LNCaP clone FGC (cell line): ENCODE results near the gene C6orf89.
A peak's percentile ranks its signal among the peaks of the same experiment; 100 is the strongest.

Experiments
- DNase-seq: peaks from one replicate; pipeline ENCODE4 v3.0.0-alpha.2; 2011; ENCODE audit warnings: low read depth
- H3K4me3 ChIP-seq: 2 replicates; pipeline ENCODE4 v1.5.1; 2011; ENCODE audit warnings: mild to moderate bottlenecking, low read depth, low read length, control low read depth
- TF ChIP-seq, protein P1 (sequence below): IDR thresholded peaks from 2 replicates; pipeline ENCODE4 v1.5.1; 2012; ENCODE audit warnings: mild to moderate bottlenecking; ENCODE audit not compliant: control insufficient read depth, insufficient read depth; ENCODE audit errors: extremely low read depth

Gene C6orf89

DNA sequence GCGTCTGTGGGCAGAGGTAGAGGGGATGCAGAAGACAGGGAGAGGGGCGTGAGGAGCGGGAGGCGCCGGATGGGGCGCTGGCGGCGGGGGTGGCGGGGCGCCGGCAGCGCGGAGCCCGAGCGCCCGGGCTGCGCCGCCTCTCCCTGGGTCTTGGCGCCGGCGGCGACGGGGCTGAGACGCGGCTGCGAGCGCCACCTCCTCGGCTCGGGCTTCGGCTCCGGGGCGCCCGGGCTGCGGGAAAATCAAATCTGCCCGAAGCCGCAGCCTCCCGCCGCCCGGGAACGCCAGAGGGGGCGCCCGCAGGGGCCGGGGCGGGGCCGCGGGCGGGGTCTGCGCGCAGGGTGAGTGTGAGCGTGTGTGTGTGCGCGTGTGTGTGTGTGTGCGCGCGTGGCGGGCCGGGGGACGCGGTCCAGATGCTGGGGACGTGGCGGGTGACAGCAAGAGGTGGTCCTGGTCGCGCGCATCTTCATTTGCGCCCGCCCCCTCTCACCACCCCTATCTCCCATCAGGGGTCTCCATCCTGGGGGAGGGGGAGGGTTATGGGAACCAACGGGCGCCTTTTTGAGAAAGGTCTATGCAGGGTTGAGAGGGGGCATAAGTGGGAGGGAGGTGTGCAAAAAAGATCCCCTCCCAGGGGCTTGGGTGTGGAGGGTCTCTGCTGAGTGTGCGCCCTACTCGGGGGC, 45.9 kb upstream of the C6orf89 start:
- H3K4me3 ChIP-seq = peak overlapping the region; percentile 33
- TF ChIP-seq, protein P1, sequence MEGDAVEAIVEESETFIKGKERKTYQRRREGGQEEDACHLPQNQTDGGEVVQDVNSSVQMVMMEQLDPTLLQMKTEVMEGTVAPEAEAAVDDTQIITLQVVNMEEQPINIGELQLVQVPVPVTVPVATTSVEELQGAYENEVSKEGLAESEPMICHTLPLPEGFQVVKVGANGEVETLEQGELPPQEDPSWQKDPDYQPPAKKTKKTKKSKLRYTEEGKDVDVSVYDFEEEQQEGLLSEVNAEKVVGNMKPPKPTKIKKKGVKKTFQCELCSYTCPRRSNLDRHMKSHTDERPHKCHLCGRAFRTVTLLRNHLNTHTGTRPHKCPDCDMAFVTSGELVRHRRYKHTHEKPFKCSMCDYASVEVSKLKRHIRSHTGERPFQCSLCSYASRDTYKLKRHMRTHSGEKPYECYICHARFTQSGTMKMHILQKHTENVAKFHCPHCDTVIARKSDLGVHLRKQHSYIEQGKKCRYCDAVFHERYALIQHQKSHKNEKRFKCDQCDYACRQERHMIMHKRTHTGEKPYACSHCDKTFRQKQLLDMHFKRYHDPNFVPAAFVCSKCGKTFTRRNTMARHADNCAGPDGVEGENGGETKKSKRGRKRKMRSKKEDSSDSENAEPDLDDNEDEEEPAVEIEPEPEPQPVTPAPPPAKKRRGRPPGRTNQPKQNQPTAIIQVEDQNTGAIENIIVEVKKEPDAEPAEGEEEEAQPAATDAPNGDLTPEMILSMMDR = peak; percentile 46
- DNase-seq = no peak

DNA sequence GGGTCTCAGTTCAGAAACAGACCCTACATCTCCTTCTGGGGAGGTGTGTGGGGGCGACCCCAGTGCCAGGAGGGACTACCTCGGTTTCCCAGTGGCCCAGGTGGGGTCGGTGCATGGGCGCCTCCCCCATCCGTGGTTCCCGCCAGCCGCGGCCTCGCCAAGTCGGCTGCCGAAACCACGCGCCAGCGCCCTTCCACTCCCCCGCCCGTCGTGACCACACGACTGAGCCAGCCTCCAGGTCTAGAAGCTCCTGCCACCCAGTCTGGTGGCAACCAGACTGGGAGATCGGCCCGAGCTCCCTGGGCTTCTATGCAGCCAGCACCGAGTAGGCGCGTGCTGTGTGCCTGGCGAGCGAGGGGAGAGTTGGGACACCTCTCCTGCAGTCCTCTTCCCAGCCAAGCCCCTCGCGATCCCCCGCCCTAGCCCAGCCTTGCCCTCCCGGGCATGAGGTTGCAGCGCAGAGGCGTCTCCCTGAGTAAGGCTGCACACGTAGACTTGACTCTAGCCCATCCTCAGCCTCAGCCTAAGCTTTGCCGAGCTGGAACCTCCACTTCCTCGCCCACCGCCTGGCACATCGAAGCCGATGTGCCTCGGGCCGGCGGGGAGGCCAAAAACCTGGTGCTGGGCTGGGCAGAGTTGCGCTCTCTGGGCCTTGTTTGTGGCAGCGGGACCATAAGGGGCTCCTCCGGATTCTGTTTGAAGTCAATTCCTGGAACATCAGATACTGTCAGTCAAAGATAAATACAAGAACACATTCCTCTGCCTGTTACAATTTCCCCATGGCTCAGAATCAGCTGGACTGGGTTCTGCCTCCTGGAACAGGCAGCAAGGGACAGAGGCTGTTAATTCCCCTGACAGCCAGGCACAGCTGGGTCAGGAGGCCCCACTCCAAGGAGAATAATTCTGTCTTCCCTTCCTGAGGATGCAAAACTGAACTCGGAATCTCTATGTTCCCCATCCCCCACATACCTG, 45.0 kb upstream of the C6orf89 start:
- TF ChIP-seq, protein P1 = no peak
- DNase-seq = no peak
- peak overlapping the region; percentile 33; the same call in 1 of the 2 replicates for H3K4me3 ChIP-seq

DNA sequence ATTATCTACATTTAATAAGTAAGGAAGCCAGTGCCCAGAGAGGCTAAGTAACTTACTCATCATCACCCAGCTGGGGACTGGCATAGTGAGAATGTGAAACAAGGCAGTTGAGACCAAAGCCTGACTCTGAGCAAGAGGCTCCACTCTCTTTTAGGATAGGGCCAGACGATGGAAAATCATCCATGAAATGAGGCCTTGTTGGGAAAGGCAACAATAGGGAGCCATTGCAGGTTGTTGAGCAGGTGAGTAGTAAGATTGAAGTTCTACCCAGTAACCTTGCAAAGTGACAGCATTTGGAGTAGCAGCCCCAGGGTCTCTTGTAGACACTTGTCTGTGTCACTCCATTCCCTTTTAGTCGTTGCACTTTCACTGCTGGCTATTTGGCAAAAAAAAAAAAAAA, 44.0 kb upstream of the C6orf89 start:
- DNase-seq = no peak
- H3K4me3 ChIP-seq = no peak overlapping the region
- TF ChIP-seq, protein P1 = no peak

DNA sequence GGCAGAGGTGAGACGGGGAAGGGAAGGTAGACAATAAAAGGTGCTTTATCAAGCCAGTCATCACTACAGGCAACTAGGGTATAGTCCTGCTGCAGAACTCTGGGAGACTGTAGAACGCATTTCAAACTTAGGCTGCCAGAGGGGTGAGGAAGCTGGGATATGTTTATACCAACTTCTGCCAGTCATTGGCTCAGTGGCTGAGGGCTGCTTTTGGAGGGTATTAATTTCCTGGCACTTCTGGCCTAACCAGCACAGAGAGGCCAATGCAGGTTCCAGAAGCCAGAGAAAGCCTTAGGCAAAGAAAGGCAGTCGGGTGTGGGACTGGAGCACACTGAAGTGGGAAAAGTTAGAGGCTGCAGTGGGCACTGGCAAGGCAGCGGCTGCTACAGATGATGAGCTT, 42.6 kb upstream of the C6orf89 start:
- TF ChIP-seq, protein P1 = no peak
- no peak overlapping the region for H3K4me3 ChIP-seq
- DNase-seq = no peak

DNA sequence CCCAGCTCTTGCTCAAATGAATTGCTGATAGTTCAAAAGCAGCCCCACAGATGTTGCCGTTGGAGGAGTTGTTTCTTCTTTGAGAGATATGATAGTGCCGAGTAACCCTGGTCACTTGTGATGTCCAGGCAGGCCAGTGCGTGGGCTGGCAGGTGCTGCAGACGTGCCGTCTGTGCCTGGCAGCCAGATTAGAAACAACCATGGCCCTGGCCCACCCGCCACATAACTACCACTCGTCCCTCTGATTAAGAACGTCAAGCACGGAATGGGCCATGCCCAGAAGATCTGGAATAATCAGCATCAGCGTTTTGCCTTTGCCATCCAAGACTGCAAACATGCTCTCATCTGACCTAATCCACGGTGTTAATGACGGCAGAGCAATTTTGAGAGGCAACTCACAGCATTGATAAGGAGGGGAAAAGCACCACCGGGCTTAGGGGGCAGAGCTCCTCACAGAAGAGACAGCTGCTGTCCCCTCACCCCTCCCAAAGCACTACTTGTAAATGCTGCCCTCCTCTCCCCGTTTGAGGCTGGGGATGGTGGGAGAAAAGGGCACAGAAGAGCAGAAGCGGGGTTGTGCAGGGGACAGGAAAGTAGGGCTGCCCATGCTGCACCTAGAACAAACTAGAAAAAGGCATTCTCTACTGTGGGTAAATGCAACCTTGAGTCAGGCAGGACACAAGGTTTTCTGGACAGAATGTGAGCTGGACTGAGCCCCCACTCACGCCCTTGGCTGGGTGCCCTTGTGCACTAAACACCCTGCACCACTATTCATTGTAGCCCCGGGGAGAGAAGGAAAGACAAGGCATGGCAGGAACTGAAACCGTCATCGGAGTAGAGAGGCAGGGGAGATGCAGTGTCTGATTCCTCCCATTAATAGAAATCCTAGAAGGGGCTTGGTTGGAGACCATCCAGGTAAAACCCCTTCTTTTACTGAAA, 41.3 kb upstream of the C6orf89 start:
- no peak for DNase-seq
- H3K4me3 ChIP-seq = no peak overlapping the region
- TF ChIP-seq, protein P1 = no peak

DNA sequence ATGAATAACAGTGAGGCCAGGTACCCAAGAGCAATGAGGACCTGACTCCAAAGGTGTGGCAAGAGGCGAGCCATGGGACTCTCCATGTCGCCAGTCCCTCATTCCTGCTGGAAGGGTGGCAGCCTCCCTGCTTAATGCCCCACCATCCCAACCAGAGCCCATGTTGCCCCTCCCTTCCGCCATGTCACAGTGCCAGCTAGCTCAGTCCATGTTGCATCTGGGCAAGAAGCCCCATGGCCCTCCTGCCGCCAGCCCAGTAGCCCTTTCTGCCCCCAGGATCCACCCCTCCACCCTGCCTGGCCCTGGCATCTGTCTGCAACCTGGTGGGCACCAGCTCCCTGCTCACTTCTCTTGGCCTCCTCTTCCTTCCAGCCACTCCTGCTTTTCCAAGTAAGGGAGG, 40.5 kb upstream of the C6orf89 start:
- H3K4me3 ChIP-seq = no peak overlapping the region
- no peak for DNase-seq
- TF ChIP-seq, protein P1 = no peak
